ENCODE results near the gene OR2A42. TPM values are rescaled to one million over a fixed set of nuclear protein-coding genes. Genes with fewer than 3 reads are reported as not detected.
"Not testable (repeated sequence)": the region's sequence is repeated elsewhere in the genome, so short reads cannot be mapped to it uniquely, and the experiment has no call there.

Gene OR2A42
- total RNA-seq, 1 donor from 2014 or later = 0.12 TPM

DNA sequence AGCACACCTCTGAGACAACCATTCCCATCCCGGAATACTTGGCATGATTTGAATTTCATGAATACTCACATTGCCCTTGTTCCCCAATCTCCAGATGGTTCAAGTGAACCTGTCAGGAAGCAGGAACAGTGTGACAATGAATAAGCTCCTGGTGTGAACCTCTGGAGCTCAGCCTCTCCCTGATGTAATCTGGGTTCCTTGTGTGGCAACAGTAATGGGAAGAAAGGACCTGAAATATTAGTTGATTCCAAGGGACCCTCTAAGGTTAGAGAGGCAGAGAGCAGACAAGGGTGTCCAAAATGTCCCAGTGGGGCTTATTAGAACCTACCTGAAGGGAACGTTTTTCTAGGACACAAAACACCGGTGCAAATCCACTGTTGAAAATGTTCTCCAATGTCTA, 16.7 kb upstream of the OR2A42 start:
- H3K4me3 Mint-ChIP-seq (ENCODE audit: unreplicated experiment) = no peak overlapping the region
- H3K27ac Mint-ChIP-seq (ENCODE audit: unreplicated experiment) = no peak overlapping the region
- no peaks in the 10 kb centered on the region for H3K9me3 Mint-ChIP-seq (ENCODE audit: low read depth)
- no peak for DNase-seq (ENCODE audit: low spot score)
- peaks cover 2% of the 10 kb centered on the region for H3K36me3 Mint-ChIP-seq (ENCODE audit: low read depth)
- H3K27me3 Mint-ChIP-seq (ENCODE audit: low read depth) = no peaks in the 10 kb centered on the region
- no peak for TF ChIP-seq CTCF (IDR thresholded peaks at IDR 0.05)
- H3K4me1 Mint-ChIP-seq (ENCODE audit: low read depth) = no peaks in the 10 kb centered on the region

GRCh38 chr7:144255471-144255897, 16.1 kb upstream of the OR2A42 start:
- peaks cover 2% of the 10 kb centered on the region for H3K36me3 Mint-ChIP-seq (ENCODE audit: low read depth)
- DNase-seq (ENCODE audit: low spot score) = no peak
- no peak for TF ChIP-seq CTCF (IDR thresholded peaks at IDR 0.05)
- no peaks in the 10 kb centered on the region for H3K9me3 Mint-ChIP-seq (ENCODE audit: low read depth)
- H3K27ac Mint-ChIP-seq (ENCODE audit: unreplicated experiment) = no peak overlapping the region
- no peaks in the 10 kb centered on the region for H3K4me1 Mint-ChIP-seq (ENCODE audit: low read depth)
- no peaks in the 10 kb centered on the region for H3K27me3 Mint-ChIP-seq (ENCODE audit: low read depth)
- no peak overlapping the region for H3K4me3 Mint-ChIP-seq (ENCODE audit: unreplicated experiment)

DNA sequence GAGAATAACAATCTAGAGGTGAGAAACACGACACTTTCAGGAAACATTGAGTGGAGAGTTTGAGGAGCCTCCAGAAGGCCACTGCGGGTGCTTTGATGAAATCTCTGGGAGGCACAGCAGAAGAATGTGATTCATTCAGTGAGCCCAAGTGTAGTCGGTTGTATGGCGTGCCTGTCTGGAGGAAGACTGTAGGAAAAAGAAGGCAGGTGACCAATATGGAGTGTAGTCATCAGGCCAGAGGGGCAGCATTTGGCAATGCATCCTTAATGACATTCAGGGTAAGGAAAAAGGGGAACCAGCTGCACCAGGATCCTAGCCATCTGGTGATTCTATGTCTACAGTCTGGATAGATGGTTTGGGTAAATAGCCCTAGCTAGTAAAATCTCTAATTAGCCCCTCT, 12.9 kb upstream of the OR2A42 start:
- H3K9me3 Mint-ChIP-seq (ENCODE audit: low read depth); DNase-seq (ENCODE audit: low spot score); H3K27me3 Mint-ChIP-seq (ENCODE audit: low read depth); H3K4me1 Mint-ChIP-seq (ENCODE audit: low read depth); H3K4me3 Mint-ChIP-seq (ENCODE audit: unreplicated experiment); H3K27ac Mint-ChIP-seq (ENCODE audit: unreplicated experiment); H3K36me3 Mint-ChIP-seq (ENCODE audit: low read depth): not testable (repeated sequence)

- DNase-seq (ENCODE audit: low spot score); H3K27ac Mint-ChIP-seq (ENCODE audit: unreplicated experiment); H3K9me3 Mint-ChIP-seq (ENCODE audit: low read depth); H3K36me3 Mint-ChIP-seq (ENCODE audit: low read depth); H3K27me3 Mint-ChIP-seq (ENCODE audit: low read depth); H3K4me1 Mint-ChIP-seq (ENCODE audit: low read depth); H3K4me3 Mint-ChIP-seq (ENCODE audit: unreplicated experiment): not testable (repeated sequence)
These were observed 8.4 kb upstream of the OR2A42 start for GRCh38 chr7:144247674-144248330.

DNA sequence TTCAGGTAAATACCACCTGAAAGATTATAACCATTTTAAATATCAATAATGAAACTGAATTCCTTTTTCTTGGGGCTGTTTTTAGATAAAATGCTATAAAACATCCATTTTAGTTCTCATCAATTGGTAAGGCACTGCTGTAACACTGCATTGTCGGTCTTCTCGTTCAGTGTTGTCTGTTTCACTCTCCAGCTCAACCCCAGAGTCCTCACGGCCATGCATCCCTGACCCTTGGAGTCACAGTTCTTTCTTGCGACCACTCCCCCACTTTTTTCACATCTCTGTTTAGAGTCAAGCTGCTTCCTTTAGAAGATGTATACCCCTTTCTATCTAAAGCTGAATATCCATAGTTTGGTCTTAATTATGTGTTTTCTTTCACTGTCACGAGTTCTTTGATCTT, 7.6 kb upstream of the OR2A42 start:
- H3K4me1 Mint-ChIP-seq (ENCODE audit: low read depth); H3K9me3 Mint-ChIP-seq (ENCODE audit: low read depth); H3K4me3 Mint-ChIP-seq (ENCODE audit: unreplicated experiment); DNase-seq (ENCODE audit: low spot score); H3K27me3 Mint-ChIP-seq (ENCODE audit: low read depth); H3K27ac Mint-ChIP-seq (ENCODE audit: unreplicated experiment); H3K36me3 Mint-ChIP-seq (ENCODE audit: low read depth): not testable (repeated sequence)

DNA sequence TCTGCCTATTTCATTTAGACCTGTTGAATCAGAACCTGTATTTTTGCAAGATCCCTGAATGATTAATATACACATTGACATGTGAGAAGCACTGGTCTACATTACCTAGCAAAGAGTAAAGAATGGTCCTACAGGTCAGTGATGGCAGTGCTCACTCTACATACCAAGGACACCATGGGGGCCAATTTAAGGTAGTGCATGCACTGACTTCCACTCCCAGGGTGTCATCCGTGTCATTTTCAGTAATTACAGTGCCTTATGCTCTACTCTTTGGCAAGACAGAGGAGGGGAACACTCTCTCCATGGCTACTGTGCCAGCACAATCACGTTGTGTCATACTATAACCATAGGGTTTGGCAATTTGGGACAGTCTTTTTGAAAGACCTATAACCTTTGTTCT, 6.0 kb upstream of the OR2A42 start:
- H3K9me3 Mint-ChIP-seq (ENCODE audit: low read depth); H3K4me3 Mint-ChIP-seq (ENCODE audit: unreplicated experiment); H3K36me3 Mint-ChIP-seq (ENCODE audit: low read depth); H3K27ac Mint-ChIP-seq (ENCODE audit: unreplicated experiment); DNase-seq (ENCODE audit: low spot score); H3K27me3 Mint-ChIP-seq (ENCODE audit: low read depth); H3K4me1 Mint-ChIP-seq (ENCODE audit: low read depth): not testable (repeated sequence)

GRCh38 chr7:144238530-144239082, 799 bp downstream of the OR2A42 start:
- DNase-seq (ENCODE audit: low spot score); H3K9me3 Mint-ChIP-seq (ENCODE audit: low read depth); H3K27ac Mint-ChIP-seq (ENCODE audit: unreplicated experiment); H3K27me3 Mint-ChIP-seq (ENCODE audit: low read depth); H3K4me1 Mint-ChIP-seq (ENCODE audit: low read depth); H3K4me3 Mint-ChIP-seq (ENCODE audit: unreplicated experiment); H3K36me3 Mint-ChIP-seq (ENCODE audit: low read depth): not testable (repeated sequence)

DNA sequence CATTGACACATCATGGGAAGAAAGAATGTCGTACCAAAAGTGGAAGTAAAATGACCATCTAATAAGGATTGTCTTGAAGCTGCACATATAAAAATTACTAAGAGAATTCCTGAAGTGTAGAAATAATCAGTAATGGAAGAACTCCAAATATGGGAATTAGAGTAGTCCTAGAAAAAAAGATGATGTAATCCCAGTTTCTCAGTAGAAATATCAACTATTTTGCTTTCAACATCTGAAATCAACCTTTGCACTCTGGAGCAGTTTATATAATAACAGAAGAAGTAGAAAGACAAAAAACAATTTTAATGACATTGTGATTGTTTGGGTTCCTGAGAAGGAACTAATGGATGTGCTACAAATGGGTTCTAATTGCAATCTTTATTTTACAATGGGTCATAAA, 6.4 kb downstream of the OR2A42 start:
- not testable (repeated sequence) for H3K4me3 Mint-ChIP-seq (ENCODE audit: unreplicated experiment); H3K9me3 Mint-ChIP-seq (ENCODE audit: low read depth); H3K4me1 Mint-ChIP-seq (ENCODE audit: low read depth); H3K27ac Mint-ChIP-seq (ENCODE audit: unreplicated experiment); H3K27me3 Mint-ChIP-seq (ENCODE audit: low read depth); H3K36me3 Mint-ChIP-seq (ENCODE audit: low read depth); DNase-seq (ENCODE audit: low spot score)

GRCh38 chr7:144231027-144231426, 8.4 kb downstream of the OR2A42 start:
- not testable (repeated sequence) for H3K9me3 Mint-ChIP-seq (ENCODE audit: low read depth); H3K27ac Mint-ChIP-seq (ENCODE audit: unreplicated experiment); H3K4me3 Mint-ChIP-seq (ENCODE audit: unreplicated experiment); H3K27me3 Mint-ChIP-seq (ENCODE audit: low read depth); H3K36me3 Mint-ChIP-seq (ENCODE audit: low read depth); DNase-seq (ENCODE audit: low spot score); H3K4me1 Mint-ChIP-seq (ENCODE audit: low read depth)

- not testable (repeated sequence) for H3K4me3 Mint-ChIP-seq (ENCODE audit: unreplicated experiment); H3K27ac Mint-ChIP-seq (ENCODE audit: unreplicated experiment); H3K9me3 Mint-ChIP-seq (ENCODE audit: low read depth); H3K36me3 Mint-ChIP-seq (ENCODE audit: low read depth); H3K4me1 Mint-ChIP-seq (ENCODE audit: low read depth); H3K27me3 Mint-ChIP-seq (ENCODE audit: low read depth)
- peak; percentile 60 for DNase-seq (ENCODE audit: low spot score)
These were observed 10.6 kb downstream of the OR2A42 start for GRCh38 chr7:144228810-144229209.

DNA sequence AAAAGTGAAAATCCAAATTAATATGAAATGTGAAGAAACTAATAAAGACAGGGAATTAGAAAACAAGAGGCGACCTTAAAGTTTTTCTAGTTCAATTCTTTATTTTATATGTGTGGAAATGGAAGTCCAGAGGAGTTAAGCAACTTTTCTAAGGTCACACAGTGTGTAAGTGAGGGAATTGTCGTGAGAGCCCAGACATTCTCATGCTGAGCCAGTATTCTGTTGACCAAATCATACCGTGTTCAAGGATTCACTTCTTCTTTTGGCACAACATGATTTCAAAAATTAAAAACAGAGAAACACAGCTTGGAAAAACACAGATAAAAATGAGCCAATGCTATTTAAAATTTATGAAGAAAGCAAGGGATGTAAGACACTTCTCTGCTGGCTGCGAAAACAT, 12.5 kb downstream of the OR2A42 start:
- not testable (repeated sequence) for H3K36me3 Mint-ChIP-seq (ENCODE audit: low read depth); H3K27ac Mint-ChIP-seq (ENCODE audit: unreplicated experiment)

More for the DNA sequence above, 12.5 kb downstream of the OR2A42 start:
- not testable (repeated sequence) for H3K4me1 Mint-ChIP-seq (ENCODE audit: low read depth); H3K27me3 Mint-ChIP-seq (ENCODE audit: low read depth); H3K4me3 Mint-ChIP-seq (ENCODE audit: unreplicated experiment); H3K9me3 Mint-ChIP-seq (ENCODE audit: low read depth); DNase-seq (ENCODE audit: low spot score)

All from chondrocyte (in vitro differentiated cells).